Epithelial cell of prostate (primary cell): ENCODE data around the gene GANC.
"Not testable (repeated sequence)": the region's sequence is repeated elsewhere in the genome, so short reads cannot be mapped to it uniquely, and the experiment has no call there.

Experiments used
- DNase-seq: peaks from one replicate; pipeline ENCODE4 v3.0.0-alpha.2; 2011; ENCODE audit warnings: low read depth, low spot score
- H3K27ac ChIP-seq: fragments of 450-650 bp; 2 replicates; pipeline ENCODE4 v1.5.1; 2017; ENCODE audit warnings: mild to moderate bottlenecking

Gene GANC, protein sequence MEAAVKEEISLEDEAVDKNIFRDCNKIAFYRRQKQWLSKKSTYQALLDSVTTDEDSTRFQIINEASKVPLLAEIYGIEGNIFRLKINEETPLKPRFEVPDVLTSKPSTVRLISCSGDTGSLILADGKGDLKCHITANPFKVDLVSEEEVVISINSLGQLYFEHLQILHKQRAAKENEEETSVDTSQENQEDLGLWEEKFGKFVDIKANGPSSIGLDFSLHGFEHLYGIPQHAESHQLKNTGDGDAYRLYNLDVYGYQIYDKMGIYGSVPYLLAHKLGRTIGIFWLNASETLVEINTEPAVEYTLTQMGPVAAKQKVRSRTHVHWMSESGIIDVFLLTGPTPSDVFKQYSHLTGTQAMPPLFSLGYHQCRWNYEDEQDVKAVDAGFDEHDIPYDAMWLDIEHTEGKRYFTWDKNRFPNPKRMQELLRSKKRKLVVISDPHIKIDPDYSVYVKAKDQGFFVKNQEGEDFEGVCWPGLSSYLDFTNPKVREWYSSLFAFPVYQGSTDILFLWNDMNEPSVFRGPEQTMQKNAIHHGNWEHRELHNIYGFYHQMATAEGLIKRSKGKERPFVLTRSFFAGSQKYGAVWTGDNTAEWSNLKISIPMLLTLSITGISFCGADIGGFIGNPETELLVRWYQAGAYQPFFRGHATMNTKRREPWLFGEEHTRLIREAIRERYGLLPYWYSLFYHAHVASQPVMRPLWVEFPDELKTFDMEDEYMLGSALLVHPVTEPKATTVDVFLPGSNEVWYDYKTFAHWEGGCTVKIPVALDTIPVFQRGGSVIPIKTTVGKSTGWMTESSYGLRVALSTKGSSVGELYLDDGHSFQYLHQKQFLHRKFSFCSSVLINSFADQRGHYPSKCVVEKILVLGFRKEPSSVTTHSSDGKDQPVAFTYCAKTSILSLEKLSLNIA (N-terminal part only)

DNA sequence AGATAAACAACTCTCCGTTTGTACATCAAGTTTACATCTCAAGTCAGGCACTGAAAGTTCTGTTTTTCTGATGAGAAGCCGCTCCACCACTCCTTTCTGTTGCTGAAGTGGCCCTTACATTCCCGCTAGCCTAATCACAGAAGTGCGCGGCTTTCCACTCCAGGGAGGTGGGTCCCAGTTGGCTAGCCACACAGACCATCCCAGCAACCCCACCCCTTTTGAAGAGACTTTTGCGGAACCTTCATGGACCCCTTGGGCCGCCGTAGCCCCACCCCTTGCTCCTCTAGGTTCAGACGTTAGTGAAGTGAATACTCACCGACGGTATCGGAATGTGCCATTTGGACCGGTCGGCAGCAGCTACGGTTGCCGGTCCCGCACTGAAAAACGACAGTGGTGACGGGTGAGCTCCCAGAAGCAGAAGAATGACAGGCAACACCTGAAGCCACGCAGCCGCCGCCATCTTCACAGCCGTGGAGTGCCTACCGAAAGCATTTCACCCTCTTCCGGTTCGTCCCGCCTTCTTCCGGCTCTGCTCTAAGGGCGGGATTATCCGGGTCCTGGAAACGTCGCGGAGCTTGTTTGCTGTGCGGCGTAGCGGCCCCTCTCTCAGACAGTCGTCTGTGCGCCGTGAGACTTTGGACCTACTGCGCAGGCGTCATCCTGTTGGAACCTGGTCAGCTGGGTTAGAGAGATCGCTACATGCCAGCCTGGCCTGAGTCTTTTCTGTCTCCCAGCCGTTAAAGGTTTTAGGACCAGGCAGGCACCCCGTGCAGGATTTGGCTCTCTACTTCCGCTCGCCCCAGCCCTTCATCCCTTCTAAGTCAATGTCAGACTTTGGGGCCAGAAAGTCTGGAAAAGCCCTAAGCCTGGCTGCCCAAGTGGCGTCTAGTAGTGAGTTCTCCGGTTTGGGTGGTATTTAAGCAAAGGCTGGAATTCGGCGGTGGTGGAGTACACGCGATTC, at the start of gene GANC, which contains the start of gene TMEM87A:
TSS of gene GANC (plus strand) at position 263 of the 961 bp plus-strand sequence. CDS start 1,281 bp downstream, outside the sequence.
TSS of gene TMEM87A (minus strand) at position 495 of the 961 bp plus-strand sequence. CDS start at position 460, 35 bp downstream.
- H3K27ac ChIP-seq, result peak within 1 kb of the TSS; percentile 99
- DNase-seq, result peak; percentile 93

DNA sequence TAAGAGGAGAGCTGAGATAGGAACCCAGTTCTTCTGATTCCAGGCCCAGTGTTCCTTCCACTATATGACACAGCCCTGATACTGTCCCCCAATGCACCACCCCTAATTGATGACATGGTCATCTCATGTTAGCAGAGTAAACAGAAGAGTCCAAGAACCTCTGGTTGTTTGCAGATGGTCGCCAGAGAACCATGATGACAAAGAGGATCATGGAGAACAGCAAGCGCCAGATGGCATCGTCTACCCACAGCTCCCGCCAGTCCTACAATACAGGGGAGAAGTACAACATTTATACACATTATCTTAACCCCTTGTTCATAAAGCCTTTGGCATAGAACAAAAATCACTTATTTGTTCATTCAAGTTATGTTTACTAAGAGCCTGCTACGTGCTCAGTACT, 46.4 kb upstream of the GANC start:
- H3K27ac ChIP-seq, result no peak overlapping the region
- DNase-seq, result no peak

DNA sequence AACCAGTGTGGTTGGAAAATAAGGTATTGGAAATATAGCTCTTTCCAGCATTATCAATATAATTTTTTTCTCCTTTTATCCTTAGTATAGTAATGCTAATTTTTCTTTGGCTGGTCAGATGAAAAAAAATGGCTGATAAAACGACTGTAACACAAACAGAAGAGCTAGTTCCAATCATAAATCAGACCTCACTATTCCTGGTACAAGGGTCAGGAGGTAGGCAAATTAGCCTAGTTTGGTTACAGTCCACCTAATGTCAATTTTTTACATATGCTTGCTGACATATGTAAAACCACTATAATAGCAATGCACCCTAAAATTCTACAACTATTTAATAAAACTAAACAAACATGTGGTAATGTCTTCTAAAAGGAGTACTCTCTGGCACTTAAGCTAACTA, 45.0 kb upstream of the GANC start:
- DNase-seq, result no peak
- no peak overlapping the region for H3K27ac ChIP-seq

DNA sequence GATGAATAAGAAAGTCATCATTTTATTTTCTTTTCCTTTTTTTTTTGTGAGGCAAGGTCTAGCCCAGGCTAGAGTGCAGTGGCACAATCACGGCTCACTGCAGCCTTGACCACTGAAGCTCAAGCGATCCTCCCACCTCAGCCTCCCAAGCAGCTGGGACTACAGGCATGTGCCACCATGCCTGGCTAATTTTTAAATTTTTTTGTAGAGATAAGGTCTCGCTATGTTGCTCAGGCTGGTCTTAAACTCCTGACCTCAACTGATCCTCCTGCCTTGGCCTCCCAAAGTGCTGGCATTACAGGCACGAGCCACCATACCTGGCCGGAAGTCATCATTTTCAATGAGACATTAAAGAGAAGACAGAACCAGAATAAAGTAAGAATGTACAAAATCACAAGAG, 44.0 kb upstream of the GANC start:
- DNase-seq, H3K27ac ChIP-seq: not testable (repeated sequence)

DNA sequence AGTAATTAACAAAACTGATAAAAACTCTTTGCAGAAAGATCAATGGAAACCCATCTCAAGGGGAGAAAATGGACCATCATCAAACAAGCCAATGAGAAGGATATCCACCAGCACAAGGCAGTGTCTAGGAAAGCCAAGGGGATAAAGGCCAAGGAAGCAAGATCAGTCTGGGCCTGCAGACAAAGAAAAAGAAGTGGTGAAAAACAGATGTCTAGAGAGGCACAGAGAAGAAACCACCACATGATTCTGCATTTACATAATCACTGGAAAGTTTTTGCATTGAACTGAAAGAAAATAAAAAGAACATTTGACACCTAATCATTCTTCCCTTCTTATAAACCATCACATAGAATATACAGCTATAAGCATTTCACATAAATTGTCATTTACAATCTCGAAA, 41.9 kb upstream of the GANC start:
- no peak for DNase-seq
- H3K27ac ChIP-seq, result no peak overlapping the region

DNA sequence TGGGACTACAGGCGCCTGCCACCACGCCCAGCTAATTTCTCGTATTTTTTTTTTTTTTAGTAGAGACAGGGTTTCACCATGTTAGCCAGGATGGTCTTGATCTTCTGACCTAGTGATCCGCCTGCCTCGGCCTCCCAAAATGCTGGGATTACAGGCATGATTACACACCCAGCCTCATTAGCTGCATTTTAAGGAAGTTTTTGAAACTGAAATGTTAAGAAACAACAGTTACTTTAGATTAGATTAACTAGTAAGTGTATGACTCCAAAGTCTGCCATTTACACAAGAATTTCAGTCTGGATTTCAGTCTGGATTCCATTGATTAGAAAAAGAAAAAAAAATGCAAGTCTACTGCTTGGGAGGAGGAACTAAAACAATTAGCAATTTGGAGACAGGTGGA, 40.4 kb upstream of the GANC start:
- no peak for DNase-seq
- H3K27ac ChIP-seq, result no peak overlapping the region

DNA sequence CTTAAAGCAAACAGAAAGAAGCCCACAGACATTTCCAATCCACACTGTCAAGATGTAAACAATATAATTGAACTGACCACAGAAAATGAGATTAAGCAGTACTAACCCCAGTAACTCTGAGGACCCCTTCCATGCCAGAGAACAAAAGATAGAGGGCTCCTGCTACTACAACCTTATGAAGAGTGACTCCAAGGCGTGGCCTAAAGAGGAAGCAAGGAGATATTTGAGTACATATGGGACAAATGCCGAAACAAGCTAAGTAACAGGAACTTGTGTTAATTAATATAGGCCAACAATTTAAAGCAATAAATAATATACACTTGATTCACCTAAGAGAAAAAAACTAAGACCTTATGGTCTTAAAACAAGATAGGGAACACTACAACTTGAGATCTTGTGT, 39.9 kb upstream of the GANC start:
- no peak for DNase-seq
- H3K27ac ChIP-seq, result no peak overlapping the region

DNA sequence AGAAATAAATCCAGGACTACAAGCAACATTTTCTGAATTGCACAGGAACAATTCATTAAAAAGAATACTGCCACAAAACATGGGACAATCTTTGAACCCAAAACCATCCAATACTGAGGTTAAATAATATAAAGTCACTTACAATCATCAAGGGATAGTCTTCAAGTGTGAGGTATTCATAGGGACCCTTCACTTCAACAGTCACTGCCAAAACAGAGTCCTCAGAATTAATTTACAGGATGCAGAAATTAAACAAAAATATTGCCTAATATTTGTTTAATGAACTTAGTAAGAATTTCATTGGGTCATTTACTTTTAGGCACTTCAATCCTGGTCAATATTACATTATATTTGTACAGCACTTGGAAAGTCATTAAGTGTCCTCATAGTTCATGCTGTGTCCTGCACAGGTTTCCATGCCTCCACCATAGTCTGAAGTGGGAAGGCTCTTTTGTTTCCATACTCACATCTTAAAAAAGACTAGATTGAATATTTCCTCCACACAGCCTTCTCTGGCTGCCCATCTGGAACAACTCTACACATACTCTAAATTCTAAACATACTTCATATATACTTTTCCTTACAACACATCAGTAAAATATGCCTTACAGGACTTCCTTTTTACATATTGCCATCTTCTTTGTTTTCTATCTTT, 33.3 kb upstream of the GANC start:
- DNase-seq, result no peak
- no peak overlapping the region for H3K27ac ChIP-seq

DNA sequence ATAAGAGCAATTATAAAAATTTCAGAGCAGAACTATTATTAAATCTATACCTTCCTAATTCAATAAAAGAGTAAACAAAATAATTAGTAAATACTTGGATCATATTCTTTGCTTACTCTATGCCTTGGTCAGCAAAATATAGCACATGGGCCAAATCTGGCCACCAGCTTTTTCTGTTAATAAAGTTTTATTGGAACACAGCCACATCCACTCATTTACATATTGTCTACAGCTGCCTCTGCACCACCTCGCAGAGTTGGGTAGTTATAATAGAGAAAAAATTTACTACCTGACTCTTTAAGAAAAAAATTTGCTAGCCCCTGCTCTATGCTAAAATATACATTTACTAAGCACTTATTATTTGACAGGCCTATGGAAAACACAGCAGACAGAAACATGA, 32.2 kb upstream of the GANC start:
- DNase-seq, result no peak
- no peak overlapping the region for H3K27ac ChIP-seq

DNA sequence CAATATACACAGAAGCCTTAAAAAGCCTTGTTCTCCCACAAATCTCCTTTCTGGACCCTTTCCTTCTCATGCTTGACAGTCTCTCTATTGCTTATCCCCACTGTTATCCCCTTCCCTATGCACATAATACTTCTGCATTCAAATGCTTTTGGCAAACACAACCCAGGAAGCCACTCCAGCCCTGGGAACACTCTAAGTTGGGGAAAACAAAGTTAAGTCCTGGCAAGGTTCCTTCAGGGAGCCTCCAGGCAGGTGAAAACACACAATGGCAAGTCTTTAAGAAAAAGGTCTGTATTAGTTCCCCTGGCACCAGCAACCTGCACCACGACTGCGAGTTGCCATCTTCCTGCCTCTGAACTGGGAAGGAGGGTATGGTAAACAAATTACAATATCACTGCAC, 19.7 kb upstream of the GANC start:
- DNase-seq, result no peak
- no peak overlapping the region for H3K27ac ChIP-seq

DNA sequence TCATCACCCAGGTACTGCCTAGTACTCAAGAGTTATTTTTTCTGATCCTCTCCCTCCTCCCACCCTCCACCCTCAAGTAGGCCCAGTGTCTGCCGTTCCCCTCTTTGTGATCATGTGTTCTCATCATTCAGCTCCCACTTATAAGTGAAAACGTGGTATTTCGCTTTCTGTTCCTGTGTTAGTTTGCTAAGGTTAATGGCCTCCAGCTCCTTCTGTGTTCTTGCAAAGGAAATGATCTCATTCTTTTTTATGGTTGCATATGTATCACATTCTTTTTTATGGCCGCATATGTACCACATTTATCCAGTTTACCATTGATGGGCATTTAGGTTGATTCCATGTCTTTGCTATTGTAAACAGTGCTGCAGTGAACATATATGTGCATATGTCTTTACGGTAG, 8.2 kb upstream of the GANC start:
- DNase-seq, result no peak
- no peak overlapping the region for H3K27ac ChIP-seq

DNA sequence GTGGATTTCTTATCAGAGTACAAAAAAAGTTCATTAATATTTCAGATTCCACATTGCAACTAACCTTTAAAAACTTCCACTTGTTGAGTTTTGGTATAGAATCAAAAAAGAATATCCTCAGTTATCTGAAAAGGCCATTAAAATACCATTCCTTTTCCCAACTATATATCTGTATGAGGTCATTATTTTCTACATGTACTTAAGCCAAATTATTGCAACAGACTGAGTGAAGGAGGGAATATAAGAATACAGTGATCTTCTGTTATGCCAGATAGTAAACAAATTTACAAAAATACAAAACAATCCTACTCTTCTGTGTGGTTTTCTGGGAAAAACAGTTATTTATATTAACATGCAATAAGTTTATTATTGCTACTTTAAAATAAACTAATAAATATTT, 5.7 kb upstream of the GANC start:
- DNase-seq, result no peak
- H3K27ac ChIP-seq, result no peak overlapping the region

DNA sequence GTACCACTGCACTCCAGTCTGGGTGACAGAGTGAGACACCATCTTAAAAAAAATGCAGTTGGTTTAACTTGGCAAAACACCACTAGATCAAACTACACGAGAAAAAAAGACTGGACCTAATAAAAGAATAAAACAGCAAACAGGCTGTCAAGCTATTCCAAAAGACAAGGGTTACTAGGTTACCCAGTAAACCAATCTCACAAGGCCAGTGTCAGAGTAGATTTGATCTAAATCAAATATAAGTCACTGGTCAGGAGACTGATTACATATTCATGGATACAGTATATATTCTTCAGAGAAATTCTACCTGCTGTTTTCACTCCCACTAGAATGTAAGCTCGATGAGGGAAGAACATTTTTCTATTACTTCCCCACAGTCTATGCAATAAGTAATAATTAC, 2.5 kb upstream of the GANC start:
- H3K27ac ChIP-seq, result peak overlapping the region; percentile 99
- DNase-seq, result no peak

DNA sequence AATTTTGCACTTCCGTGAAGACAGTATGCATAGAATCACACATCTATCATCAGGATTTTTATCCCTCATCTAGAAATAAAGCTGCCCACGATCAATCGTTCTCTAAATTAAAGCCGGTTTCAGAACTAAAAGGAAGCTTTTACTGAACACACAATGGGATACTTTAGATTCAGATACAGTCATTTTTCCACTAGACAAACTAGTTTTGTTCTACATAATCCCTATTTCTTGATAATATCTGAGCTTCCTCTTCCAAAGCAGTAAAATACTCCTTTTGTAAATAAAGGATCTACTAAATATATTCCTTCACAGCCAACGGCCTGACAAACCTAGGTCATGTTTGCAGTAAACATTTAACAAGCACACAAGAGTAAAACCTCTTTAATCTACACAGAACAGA, 2.0 kb upstream of the GANC start:
- H3K27ac ChIP-seq, result peak overlapping the region; percentile 99
- DNase-seq, result no peak

DNA sequence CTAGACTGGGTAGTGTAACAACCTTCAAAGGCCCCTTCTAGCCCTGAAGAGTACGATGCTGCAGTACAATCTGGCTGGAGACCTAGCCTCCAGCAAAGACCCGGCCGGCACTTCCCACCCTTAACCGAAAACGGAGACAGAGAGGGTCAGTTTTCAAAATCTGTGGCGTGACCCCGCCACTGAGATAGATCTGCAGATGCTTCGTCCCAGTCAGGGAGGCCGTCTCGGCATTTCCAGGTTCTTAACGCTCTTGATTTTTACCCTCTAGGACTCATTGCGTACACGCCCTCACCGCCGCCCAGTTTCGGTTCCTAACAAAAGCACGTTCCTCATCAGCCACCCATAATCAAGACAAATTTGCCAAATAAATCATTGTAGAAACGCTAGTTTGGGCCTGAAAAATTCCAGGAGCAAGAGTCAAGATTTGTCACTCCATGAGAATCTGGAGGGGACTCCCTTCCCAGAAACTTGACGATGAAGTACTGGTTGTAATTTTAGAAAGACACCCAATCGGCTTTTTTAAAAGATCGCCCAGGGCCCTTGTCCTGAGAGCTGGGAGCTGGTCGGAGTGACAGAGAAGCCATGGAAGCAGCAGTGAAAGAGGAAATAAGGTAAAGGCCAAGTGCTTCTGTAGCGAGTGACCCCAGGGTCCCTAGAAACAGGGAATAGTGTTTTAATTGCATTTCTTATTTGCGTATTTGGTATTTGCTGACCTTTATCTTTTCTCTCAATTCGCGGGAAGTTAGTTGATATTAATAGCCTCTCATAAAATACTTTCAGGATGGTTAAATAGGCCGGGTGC, 1.1 kb downstream of the GANC start:
- DNase-seq, result peak; percentile 81
- peak overlapping the region; percentile 99 for H3K27ac ChIP-seq

DNA sequence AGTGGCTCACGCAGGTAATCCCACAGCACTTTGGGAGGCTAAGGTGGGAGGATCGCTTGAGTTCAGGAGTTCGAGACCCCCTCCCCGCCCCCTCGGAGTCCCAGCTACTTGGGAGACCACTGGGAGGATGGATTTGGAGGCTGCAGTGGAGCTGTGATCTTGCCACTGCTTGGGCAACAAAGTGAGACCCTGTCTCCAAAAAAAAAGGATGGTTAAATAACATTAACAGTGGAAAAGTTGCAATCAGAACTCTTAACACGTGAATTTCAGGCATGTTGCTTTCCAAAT, 1.6 kb downstream of the GANC start:
- peak overlapping the region; percentile 99 for H3K27ac ChIP-seq
- no peak for DNase-seq

DNA sequence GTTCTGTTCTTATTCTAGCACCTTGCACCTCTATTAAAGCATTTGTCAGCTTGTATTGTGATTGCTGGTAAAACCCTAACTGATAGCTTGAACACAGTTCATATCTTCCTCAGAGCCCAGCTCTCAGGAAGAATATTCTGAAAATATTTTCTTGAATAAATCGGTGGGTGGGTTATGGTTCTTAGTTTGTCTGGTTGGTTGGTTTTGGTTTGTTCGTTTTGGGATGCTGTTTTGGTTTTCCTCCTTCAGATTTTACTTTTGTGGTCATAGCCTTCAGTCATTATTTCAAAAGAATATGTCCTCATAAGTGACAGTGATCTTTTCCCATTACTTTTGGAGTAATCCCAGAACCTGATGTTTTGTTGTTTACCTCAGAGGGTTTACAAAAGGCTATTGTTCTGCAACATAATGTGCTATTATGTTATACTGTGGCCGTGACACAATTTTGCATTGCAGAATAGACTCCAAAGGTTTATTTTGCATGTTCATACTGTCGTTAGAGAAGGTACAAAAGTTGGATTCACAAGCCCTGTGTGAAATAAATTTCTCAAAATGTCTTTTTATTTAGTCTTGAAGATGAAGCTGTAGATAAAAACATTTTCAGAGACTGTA, 2.9 kb downstream of the GANC start:
- H3K27ac ChIP-seq, result peak overlapping the region; percentile 99
- DNase-seq, result no peak

DNA sequence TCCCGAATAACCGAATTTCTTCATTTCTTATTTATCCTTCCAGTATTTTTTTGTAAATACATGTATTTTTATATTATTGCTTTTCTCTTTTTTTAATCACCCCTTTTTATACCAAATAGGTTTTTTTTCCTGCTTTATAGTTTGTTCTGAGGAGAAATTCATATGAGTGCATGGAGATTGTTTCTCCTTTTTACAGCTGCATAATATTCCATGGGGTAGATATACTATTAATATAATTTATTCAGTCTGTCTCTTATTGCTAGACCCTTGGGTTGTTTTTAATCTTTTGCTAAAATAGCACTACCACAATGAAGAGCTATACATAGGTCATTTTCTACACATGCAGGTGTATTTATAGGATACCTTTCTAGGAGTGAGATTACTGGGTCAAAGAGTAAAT, 3.8 kb downstream of the GANC start:
- DNase-seq, result no peak
- no peak overlapping the region for H3K27ac ChIP-seq
